Activated T-helper 1 cell treated with Interleukin-2 at 50 U/mL for 16 hours (primary cell): ENCODE results near the gene B3GALT5.
"Not testable (repeated sequence)": the region's sequence is repeated elsewhere in the genome, so short reads cannot be mapped to it uniquely, and the experiment has no call there.

Experiments
- DNase-seq: peaks from one replicate; pipeline ENCODE4 v3.0.0-alpha.2; 2020; ENCODE audit warnings: low read depth

The B3GALT5 gene, protein sequence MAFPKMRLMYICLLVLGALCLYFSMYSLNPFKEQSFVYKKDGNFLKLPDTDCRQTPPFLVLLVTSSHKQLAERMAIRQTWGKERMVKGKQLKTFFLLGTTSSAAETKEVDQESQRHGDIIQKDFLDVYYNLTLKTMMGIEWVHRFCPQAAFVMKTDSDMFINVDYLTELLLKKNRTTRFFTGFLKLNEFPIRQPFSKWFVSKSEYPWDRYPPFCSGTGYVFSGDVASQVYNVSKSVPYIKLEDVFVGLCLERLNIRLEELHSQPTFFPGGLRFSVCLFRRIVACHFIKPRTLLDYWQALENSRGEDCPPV

GRCh38 chr21:39612233-39613040 lies at the start of gene B3GALT5:
B3GALT5 (plus strand) TSS chr21:39612940; CDS start chr21:39660560, 47,620 bp downstream.
- no peak for DNase-seq

- no peak for DNase-seq
Measured at GRCh38 chr21:39564200-39564599, 48.5 kb upstream of the B3GALT5 start.

- DNase-seq = no peak
Measured at GRCh38 chr21:39567180-39567972, 45.4 kb upstream of the B3GALT5 start.

- no peak for DNase-seq
Measured at GRCh38 chr21:39568361-39568760, 44.4 kb upstream of the B3GALT5 start.

DNA sequence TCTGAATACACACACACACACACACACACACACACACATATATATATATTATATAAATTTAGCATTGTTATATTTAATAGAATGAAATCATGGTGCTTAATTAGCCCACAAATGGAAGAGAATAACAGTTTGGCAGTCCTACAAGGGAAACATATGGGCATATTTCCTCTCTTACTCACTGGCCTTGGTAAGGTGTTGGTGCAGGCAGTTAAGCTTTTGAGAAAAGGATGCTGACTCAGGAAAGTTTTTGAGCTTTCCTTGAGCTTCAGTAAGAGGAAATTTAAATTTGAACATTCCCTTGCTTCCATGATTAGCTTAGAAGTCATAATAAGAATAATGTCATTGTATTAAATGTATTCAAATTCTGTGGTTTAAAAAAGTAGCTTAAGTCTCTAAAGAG lies 37.0 kb upstream of the B3GALT5 start:
- no peak for DNase-seq

- DNase-seq = no peak
Measured at GRCh38 chr21:39576518-39577128, 36.1 kb upstream of the B3GALT5 start.

GRCh38 chr21:39579734-39580332 lies 32.9 kb upstream of the B3GALT5 start:
- DNase-seq = no peak

DNA sequence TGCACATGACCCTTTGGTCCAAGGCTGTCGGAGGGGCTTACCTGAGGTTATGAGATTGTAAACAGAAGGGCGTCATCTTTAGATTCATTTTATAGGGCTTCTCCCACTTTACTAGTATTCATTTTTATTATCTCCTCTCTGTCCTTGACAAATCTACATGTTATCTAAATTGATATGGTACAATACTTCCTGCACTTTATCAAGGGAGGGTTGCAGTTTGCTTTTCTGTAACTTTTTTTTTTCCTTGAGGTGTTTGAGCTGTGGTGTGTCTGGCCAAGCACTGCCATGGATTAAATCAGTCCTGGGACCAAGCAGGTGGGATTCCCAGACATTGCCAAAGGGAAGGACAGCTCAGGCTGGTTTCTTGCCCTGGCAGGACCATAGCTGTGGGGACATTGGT lies 32.0 kb upstream of the B3GALT5 start:
- no peak for DNase-seq

DNA sequence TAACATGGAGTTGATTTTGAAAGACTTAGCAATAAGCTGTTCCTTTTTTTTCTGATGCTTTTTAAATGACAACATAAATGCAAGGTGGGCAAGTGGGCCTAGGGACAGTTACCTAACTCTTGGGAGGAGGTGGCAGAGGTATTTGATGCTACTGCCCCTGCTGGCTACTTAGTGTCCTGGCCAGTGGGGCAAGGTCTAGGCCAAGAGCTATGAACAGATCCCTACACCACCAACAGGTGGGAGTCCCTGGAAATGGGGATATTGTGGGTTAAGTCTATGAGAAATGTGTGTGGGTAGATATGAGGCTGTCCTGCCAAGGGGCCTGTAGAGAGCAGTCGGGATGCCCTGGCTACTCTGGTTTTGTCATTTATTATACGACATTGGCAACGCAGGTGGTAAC lies 31.3 kb upstream of the B3GALT5 start:
- DNase-seq = no peak

GRCh38 chr21:39582749-39583148 lies 30.0 kb upstream of the B3GALT5 start:
- DNase-seq = no peak

GRCh38 chr21:39583586-39583985 lies 29.2 kb upstream of the B3GALT5 start:
- not testable (repeated sequence) for DNase-seq

GRCh38 chr21:39587376-39587775 lies 25.4 kb upstream of the B3GALT5 start:
- no peak for DNase-seq

- DNase-seq = no peak
Measured at GRCh38 chr21:39588884-39589283, 23.9 kb upstream of the B3GALT5 start.

GRCh38 chr21:39593522-39593921 lies 19.2 kb upstream of the B3GALT5 start:
- DNase-seq = no peak

DNA sequence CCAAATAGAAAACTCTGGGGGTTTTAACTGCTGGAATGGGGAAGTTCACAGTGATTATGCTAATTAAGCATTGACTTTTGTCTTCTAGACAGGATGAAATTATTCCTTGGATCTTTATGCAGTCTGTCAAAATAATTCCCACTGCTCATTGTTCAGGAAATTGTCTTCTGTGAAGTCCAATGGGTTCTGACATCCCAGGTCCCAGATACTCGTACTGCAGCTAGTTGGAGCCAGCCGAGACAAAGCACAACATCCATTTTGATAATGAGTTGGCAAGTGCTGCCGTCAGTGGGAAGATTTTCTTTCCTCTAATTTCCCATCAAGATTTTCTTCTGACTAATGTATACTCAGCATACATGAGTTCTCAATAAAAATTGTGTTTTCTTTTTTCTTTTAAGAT lies 17.3 kb upstream of the B3GALT5 start:
- DNase-seq = no peak

DNA sequence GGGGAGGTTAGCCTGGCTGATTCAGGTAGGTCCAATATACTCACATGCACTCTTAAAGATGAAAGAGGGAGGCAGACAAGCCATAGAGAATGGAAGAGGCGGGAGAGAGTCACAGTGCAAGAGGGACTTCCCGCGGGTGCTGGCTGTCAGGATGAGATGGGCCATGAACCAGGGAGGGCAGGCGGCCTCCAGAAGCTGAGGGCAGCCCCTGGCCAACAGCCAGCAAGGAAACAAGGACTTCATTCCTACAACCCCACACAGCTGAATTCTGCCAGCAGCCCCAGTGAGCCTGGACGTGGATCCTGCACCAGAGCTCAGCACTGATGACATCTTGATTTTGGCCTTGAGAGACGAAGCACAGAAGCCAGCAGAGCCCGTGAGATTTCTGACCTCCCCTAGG lies 15.1 kb upstream of the B3GALT5 start:
- DNase-seq = no peak

- no peak for DNase-seq
Measured at GRCh38 chr21:39599191-39599970, 13.4 kb upstream of the B3GALT5 start.

GRCh38 chr21:39601187-39601928 lies 11.4 kb upstream of the B3GALT5 start:
- DNase-seq = no peak

DNA sequence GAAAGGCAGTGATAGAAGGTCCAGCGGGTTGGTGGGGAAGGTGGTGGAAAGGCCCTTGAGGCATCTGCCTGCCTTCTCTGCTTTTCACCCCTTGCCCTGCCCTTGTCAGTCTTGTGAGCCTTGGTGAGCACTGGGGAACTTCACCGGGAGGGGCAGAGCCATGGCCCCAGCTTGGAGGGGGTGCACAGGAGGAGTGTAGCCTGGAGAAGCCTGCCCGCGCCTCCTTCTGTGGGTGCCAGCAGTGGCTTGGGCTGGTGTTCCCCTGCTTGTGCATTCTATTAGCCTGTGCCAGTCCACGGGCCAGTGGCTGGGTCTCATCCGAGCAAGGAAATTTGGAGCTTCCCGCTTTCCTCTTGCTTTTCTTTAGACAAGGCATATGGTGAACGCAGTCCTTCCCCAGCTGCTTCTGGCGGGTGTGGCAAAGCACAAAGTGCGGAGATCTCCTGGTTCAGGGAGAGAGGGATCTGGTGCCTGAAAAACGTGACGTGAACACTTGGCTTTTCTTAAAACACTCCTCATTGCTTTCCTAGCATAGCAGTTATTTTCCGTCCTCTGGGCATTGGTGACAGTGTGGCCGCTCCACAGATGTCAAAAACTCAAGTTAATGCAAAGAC lies 10.6 kb upstream of the B3GALT5 start:
- DNase-seq = no peak

- no peak for DNase-seq
Measured at GRCh38 chr21:39602793-39603192, 9.9 kb upstream of the B3GALT5 start.
